Stimulated activated effector memory CD8-positive, alpha-beta T cell treated with anti-CD3 and anti-CD28 coated beads, Interleukin-12 subunit alpha, Interleukin-12 subunit beta, amount 100 ng/mL, for 72 hours (primary cell): ENCODE data around the gene UTP25.
"Not testable (repeated sequence)": the region's sequence is repeated elsewhere in the genome, so short reads cannot be mapped to it uniquely, and the experiment has no call there.

Source experiments
- ATAC-seq: fragments of 150-1000 bp; cut with Tn5 transposase; 2 replicates; pipeline ENCODE4 v1.10.0; 2021
- DNase-seq, 2 donors: peaks; one replicate each; pipeline ENCODE4 v3.0.0; 2021 to 2022; ENCODE audit warnings: low spot score in 2 of 2
- H3K27ac Mint-ChIP-seq: one replicate; pipeline ENCODE4 v1.8.0; 2022; ENCODE audit warnings: mild to moderate bottlenecking, mixed read lengths
- H3K36me3 Mint-ChIP-seq: one replicate; pipeline ENCODE4 v1.8.0; 2022; ENCODE audit warnings: mild to moderate bottlenecking, mixed read lengths
- H3K4me1 Mint-ChIP-seq: one replicate; pipeline ENCODE4 v1.8.0; 2022; ENCODE audit warnings: mixed read lengths
- H3K4me3 Mint-ChIP-seq: one replicate; pipeline ENCODE4 v1.8.0; 2022; ENCODE audit warnings: mild to moderate bottlenecking, mixed read lengths
- H3K9me3 Mint-ChIP-seq: one replicate; pipeline ENCODE4 v1.8.0; 2022; ENCODE audit warnings: mixed read lengths

UTP25 gene

GRCh38 chr1:209885403-209886218, 57.8 kb downstream of the UTP25 start:
- H3K9me3 Mint-ChIP-seq: no peaks in the 10 kb centered on the region
- peaks cover 12% of the 10 kb centered on the region for H3K4me1 Mint-ChIP-seq
- no peaks in the 10 kb centered on the region for H3K36me3 Mint-ChIP-seq
- H3K4me3 Mint-ChIP-seq: no peak overlapping the region
- ATAC-seq (no peak), DNase-seq (no peak)
- no peak overlapping the region for H3K27ac Mint-ChIP-seq

- no peaks in the 10 kb centered on the region for H3K36me3 Mint-ChIP-seq
- no peak overlapping the region for H3K4me3 Mint-ChIP-seq
- H3K9me3 Mint-ChIP-seq: no peaks in the 10 kb centered on the region
- DNase-seq (no peak), ATAC-seq (no peak)
- H3K27ac Mint-ChIP-seq: no peak overlapping the region
- H3K4me1 Mint-ChIP-seq: peaks cover 12% of the 10 kb centered on the region
Observed at GRCh38 chr1:209886219-209886536, 58.4 kb downstream of the UTP25 start.

- not testable (repeated sequence) for H3K27ac Mint-ChIP-seq, H3K4me3 Mint-ChIP-seq, ATAC-seq, DNase-seq, H3K9me3 Mint-ChIP-seq, H3K36me3 Mint-ChIP-seq
- peaks cover 12% of the 10 kb centered on the region for H3K4me1 Mint-ChIP-seq
Observed at GRCh38 chr1:209888291-209889076, 60.7 kb downstream of the UTP25 start.

- ATAC-seq: no peak
- no peak overlapping the region for H3K4me3 Mint-ChIP-seq
- no peak overlapping the region for H3K27ac Mint-ChIP-seq
- no peaks in the 10 kb centered on the region for H3K9me3 Mint-ChIP-seq
- DNase-seq: no peak
- H3K36me3 Mint-ChIP-seq: no peaks in the 10 kb centered on the region
- H3K4me1 Mint-ChIP-seq: peaks cover 10% of the 10 kb centered on the region
Observed at GRCh38 chr1:209889077-209889418, 61.3 kb downstream of the UTP25 start.

- H3K9me3 Mint-ChIP-seq: no peaks in the 10 kb centered on the region
- DNase-seq (no peak), ATAC-seq (no peak)
- H3K36me3 Mint-ChIP-seq: no peaks in the 10 kb centered on the region
- H3K4me3 Mint-ChIP-seq: no peak overlapping the region
- H3K4me1 Mint-ChIP-seq: no peaks in the 10 kb centered on the region
- no peak overlapping the region for H3K27ac Mint-ChIP-seq
Observed at GRCh38 chr1:209890641-209891330, 63.0 kb downstream of the UTP25 start.

- no peak for DNase-seq
- Mint-ChIP-seq H3K27ac (no peak overlapping the region), H3K9me3 (no peaks in the 10 kb centered on the region), H3K4me3 (no peak overlapping the region), H3K4me1 (no peaks in the 10 kb centered on the region), H3K36me3 (no peaks in the 10 kb centered on the region)
- ATAC-seq: no peak
Observed at GRCh38 chr1:209893751-209894150, 66.0 kb downstream of the UTP25 start.

- no peak for ATAC-seq
- Mint-ChIP-seq H3K4me3 (no peak overlapping the region), H3K9me3 (no peaks in the 10 kb centered on the region), H3K4me1 (no peaks in the 10 kb centered on the region), H3K36me3 (no peaks in the 10 kb centered on the region), H3K27ac (no peak overlapping the region)
- no peak for DNase-seq
Observed at GRCh38 chr1:209895709-209896108, 67.9 kb downstream of the UTP25 start.

GRCh38 chr1:209896346-209896745, 68.6 kb downstream of the UTP25 start:
- no peaks in the 10 kb centered on the region for H3K9me3 Mint-ChIP-seq
- H3K36me3 Mint-ChIP-seq: no peaks in the 10 kb centered on the region
- DNase-seq: no peak
- H3K4me1 Mint-ChIP-seq: no peaks in the 10 kb centered on the region
- H3K4me3 Mint-ChIP-seq: no peak overlapping the region
- no peak overlapping the region for H3K27ac Mint-ChIP-seq
- ATAC-seq: no peak

GRCh38 chr1:209898271-209898670, 70.5 kb downstream of the UTP25 start:
- not testable (repeated sequence) for H3K36me3 Mint-ChIP-seq, H3K4me1 Mint-ChIP-seq, DNase-seq, H3K4me3 Mint-ChIP-seq, H3K27ac Mint-ChIP-seq, H3K9me3 Mint-ChIP-seq, ATAC-seq

- ATAC-seq, DNase-seq, H3K4me3 Mint-ChIP-seq, H3K27ac Mint-ChIP-seq, H3K9me3 Mint-ChIP-seq, H3K36me3 Mint-ChIP-seq, H3K4me1 Mint-ChIP-seq: not testable (repeated sequence)
Observed at GRCh38 chr1:209898851-209899250, 71.1 kb downstream of the UTP25 start.

- DNase-seq: peak in 1 of 2 donors; percentile 58
- H3K9me3 Mint-ChIP-seq: no peaks in the 10 kb centered on the region
- peak; percentile 46 for ATAC-seq
- H3K27ac Mint-ChIP-seq: no peak overlapping the region
- H3K4me1 Mint-ChIP-seq: no peaks in the 10 kb centered on the region
- H3K36me3 Mint-ChIP-seq: no peaks in the 10 kb centered on the region
- H3K4me3 Mint-ChIP-seq: no peak overlapping the region
Observed at GRCh38 chr1:209899948-209900347, 72.2 kb downstream of the UTP25 start.

- ATAC-seq: no peak
- Mint-ChIP-seq H3K27ac (no peak overlapping the region), H3K9me3 (no peaks in the 10 kb centered on the region), H3K4me1 (no peaks in the 10 kb centered on the region), H3K4me3 (no peak overlapping the region), H3K36me3 (no peaks in the 10 kb centered on the region)
- DNase-seq: no peak
Observed at GRCh38 chr1:209900734-209901133, 73.0 kb downstream of the UTP25 start.

- Mint-ChIP-seq H3K9me3 (no peaks in the 10 kb centered on the region), H3K27ac (no peak overlapping the region), H3K4me1 (no peaks in the 10 kb centered on the region), H3K36me3 (no peaks in the 10 kb centered on the region), H3K4me3 (no peak overlapping the region)
- ATAC-seq (no peak), DNase-seq (no peak)
Observed at GRCh38 chr1:209901211-209901610, 73.4 kb downstream of the UTP25 start.

- ATAC-seq, DNase-seq, H3K4me3 Mint-ChIP-seq, H3K27ac Mint-ChIP-seq, H3K36me3 Mint-ChIP-seq, H3K9me3 Mint-ChIP-seq, H3K4me1 Mint-ChIP-seq: not testable (repeated sequence)
Observed at GRCh38 chr1:209904774-209905173, 77.0 kb downstream of the UTP25 start.
